HG03103 (cell line): Measurements from ENCODE around the gene CLSTN2.

Experiments used
- ATAC-seq: cut with Tn5 transposase; IDR thresholded peaks from one replicate; pipeline ENCODE4 v1.9.1; 2021; ENCODE audit warnings: low read depth; ENCODE audit not compliant: unreplicated experiment

The CLSTN2 gene

DNA sequence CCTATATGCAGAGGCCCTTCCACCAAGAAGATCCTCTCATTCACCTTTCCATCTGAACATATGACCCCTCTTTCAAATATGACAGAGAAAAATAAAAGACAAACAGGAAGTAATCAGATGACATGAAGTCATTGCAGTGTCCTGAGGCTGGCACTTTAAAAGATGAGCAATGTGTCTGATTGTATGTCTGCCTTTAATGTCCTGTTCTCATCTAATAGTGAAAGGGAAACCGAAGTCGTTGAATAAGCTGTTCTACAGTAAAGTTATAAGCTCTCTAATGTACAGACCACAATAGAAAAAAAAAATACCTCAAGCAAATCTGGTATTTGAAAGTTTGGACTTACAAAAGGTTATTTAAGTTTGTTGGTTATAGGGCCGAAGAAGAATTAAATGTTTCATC is 243.0 kb downstream of the CLSTN2 start:
- ATAC-seq, result no peak

DNA sequence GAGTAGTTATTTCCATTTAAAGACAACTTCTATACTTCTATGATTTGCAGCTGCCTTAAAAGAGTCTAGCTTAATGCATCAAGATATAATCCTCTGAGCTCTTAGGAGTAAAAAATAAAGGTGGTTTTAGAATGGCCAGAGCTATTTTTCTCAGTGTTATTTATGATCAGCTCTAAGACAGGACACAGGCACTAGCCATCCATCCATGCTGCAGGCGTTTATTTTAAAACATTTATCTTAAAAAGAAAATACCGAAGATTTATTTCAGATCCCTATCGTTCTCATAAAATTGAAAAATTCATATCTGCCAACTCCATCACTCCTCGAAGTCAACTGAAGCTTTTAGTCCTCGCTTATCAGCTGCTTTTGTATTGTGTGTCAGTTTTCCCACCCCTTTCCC is 243.5 kb downstream of the CLSTN2 start:
- ATAC-seq, result no peak

DNA sequence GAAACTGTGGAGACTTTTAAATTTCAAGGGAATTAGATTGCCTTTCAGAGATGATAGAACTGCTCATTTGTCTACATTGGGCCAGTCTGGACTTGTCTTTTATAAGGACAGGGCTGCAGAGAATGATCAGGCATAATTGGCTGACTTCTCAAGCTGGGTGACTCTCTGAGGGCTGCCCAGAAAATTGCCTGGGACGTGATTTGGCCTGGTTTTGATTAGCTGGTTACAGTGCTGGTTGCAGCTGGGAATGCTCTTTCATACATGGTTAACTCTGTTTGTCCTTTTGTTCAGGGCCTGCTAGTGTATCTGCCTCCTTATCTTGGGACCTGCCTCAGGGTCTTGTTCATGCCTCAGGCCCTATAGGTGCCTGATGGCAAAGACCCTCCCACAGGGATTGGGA is 245.6 kb downstream of the CLSTN2 start:
- no peak for ATAC-seq

DNA sequence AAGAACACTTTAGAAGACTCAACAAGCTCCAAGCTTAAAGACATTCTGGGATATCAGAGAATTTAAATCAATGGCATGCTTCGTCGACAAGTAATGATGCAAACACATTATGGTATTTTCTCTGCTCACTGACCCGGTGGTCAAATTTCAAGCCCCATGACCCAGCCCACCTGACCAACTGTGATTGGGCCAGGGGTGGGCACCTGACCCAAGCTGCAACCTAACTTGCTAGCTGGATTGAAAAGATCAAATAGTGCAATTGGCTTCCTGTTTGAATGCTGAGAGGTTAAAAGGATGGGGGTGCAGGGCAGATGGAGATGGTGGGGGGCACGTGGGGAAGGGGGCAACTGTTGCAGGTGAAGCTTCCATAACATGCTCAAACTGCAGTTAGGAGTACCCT is 250.4 kb downstream of the CLSTN2 start:
- no peak for ATAC-seq

DNA sequence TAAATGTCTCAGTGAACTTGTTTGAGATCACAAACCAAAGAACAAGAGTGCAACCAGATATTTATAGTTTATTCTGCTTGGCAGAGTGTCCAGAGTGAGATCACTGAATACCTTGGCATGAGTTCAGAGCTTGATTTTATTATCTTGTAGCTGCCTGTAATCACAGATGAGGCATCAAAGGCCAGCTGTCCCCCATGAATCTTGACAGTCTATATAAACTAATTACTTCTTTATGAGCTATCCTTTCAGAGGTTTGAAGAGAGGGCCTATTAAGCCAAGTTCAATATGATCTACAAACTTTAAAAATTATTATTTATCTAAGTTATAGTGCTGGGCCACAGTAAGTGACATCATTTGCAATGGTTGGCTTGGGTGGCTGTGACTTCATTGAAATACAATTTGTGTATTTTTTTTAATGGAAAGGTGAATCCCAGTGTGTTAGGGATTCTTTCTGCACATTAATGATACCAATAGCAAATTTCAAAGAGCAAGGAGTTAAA is 251.5 kb downstream of the CLSTN2 start:
- ATAC-seq, result no peak

DNA sequence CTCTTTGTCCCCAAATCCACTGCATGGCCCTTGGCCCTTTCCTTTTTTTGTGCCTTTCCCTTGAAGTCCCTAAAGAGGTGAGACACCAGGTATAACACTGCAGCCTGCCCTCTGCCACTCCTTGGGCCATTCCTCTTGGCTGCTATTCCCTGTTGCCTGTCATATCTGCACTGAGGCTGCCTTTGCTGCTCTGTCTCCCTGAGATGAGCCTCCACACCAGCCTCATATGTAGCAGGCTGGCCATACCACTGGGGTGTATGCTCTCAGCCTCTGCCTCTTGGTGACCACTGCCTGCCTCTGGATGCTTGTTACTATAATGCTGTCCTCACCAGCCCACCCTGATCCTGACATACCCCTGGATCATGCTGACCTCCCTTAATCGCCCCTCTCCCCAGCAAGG is 252.0 kb downstream of the CLSTN2 start:
- ATAC-seq, result no peak

DNA sequence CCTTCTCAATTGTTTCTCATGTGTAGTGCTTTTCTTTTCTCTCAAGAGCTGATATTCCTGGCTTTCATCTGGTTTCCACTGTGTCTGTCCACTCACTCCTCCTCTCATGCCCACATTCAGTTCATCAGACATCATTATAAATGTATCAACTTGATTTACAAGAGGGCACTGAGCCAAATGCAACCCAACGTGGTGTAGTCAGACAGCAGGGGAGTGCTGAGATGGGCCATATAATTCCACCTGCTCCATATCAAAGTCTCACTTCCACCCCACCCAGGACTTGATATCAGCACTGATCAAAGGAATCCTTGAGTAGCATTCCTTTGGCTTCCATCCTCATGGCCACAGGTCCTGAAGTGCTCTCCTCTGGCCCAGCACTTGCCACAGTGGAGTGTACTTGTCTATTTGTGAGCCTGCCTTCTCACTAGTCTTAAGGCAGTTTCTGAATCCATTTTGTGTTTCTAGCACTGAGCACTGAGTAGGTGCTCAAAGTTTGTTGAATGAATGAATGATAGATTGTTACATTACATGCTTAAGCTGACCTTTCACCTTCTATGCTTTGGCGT is 252.8 kb downstream of the CLSTN2 start:
- ATAC-seq, result no peak

DNA sequence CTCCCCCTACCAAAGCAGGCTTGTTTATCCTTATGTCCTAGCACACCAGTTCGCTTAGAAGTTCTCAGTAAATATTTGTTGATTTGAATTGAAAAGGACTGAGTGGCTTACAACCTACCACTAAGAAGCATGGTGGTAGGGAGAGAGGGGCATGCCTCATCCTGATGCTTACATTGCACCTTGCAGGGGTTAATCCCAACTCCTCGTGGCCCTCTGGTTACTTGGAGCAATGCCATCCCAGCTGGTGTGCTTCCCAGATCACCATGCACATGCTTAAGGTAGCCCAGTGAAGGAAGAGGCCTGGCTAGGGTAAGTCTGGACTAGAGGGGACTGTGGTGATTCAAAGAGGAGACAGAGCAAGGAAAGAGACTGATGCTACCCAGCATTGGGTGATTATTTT is 253.3 kb downstream of the CLSTN2 start:
- no peak for ATAC-seq

DNA sequence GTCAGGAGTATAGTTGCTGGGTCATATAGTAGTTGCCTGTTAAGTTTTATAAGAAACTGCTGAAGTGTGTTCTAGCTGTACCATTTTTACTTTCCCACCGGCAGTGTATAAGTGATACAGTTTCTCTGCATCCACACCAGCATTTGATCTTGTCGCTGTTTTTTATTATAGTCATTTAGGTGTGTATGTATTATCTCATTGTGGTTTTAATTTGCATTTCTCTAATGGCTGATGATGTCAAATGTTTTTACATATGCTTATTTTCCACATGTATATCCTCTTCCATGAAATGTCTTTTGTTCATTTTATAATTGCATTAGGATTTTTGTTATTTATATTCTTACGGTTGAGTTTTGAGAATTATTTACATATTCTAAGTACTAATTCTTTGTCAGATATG is 254.3 kb downstream of the CLSTN2 start:
- no peak for ATAC-seq

DNA sequence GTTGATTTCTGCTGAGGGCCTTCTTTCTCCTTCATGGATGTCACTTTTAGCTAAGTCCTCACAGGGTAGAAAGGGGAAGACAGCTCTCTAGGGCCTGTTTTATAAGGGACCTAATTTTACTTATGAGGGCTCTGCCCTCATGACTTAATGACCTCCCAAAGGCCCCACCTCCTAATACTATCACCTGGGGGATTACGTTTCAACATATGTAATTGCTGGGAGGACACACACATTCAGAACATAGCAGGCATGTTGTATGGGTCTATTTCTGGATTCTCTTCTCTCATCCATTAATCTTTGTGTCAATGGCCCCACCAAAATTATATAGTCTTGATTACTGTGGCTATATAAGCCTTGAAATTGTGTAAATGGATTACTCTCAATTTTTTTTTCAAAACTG is 255.0 kb downstream of the CLSTN2 start:
- no peak for ATAC-seq

DNA sequence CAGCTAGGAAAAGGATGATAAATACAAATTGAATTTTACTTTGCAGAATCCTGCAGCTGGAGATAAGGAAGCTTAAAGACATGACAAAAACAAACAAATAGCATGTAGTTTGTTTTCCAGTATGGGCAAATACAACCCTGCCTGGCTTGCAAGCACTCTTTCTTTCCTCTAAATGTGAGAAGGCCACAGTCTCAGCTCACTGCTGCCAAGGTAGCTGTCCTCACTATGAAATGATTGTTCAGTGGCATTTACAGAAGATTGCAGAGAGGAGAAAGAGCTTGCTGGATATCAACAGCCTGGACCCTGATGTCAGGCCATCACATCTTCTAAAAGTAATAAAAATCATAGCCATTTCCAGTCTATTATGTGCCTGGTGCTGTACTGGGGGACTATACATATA is 262.0 kb downstream of the CLSTN2 start:
- ATAC-seq, result no peak

DNA sequence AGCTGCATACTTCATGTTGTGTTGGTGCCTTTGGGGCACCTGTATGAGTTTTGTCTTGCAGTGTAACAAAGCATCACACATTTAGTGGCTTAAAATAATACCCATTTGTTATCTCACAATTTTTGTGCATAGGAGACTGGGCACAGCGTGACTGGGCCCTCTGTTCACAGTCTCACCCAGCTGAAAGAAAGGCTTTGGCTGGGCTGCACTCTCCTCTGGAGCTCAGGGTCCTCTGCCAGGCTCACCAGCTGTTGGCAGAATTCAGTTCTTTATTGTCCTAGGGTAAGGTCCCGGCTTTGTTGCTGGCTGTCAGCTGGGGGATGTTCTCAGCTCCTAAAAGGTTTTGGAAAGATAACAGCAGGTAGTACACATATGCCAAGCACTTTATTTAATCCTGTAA is 263.3 kb downstream of the CLSTN2 start:
- ATAC-seq, result no peak

DNA sequence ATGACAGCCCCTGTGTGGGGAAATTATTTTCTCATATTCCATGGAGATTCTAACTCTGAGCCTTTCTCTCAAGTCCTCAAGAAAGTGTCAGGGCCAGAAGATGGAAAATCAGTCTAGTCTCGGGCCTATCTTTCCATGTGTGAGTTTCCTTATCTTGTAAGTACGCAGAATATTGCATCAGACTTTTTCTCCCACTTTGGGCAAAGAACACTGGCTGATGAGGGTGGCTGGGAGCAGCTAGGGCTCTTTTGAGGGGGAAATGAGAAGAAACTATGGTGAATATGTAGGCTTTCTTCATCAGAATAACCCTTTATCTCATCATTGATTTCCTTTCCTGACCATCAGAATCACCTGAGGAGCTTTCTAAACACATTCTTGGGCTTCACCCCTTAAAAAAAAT is 264.0 kb downstream of the CLSTN2 start:
- no peak for ATAC-seq

DNA sequence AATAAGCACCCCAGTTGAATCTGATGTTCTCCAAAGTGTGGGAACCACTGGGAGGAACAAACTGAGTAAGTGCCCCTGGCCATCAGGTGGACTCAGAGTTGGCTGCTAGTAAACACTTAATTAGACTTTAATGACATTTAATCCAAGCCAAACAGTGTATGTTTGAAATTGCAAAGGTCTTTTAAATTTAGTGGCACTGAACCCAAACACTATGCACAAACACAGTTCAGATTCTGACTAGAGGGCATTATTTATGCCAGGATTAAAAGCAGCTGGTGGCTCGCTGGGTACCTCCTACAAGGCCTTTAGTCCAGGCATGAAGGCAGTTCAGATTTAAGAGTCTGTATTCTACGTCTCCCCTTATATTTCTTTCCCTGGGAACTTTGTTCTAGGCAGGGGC is 264.8 kb downstream of the CLSTN2 start:
- no peak for ATAC-seq

DNA sequence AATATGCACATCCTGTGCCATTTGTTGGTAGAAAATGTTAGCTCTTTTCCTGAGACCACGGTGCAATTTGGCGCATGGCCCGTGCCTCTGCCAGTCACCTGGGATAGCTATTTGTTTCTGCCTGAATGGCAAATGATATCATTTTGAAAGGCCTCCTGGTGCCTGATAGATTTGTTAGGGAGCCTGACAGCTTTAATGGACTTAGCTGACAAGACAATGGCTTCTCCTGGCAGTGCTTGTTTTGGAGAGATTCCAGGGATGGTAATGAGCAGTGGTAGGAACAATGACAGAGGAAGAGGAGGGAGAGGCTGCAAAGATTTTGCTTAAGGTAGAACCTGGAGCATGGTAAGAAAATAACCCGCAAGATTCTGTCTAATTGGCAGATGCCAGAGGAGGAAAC is 268.5 kb downstream of the CLSTN2 start:
- no peak for ATAC-seq

DNA sequence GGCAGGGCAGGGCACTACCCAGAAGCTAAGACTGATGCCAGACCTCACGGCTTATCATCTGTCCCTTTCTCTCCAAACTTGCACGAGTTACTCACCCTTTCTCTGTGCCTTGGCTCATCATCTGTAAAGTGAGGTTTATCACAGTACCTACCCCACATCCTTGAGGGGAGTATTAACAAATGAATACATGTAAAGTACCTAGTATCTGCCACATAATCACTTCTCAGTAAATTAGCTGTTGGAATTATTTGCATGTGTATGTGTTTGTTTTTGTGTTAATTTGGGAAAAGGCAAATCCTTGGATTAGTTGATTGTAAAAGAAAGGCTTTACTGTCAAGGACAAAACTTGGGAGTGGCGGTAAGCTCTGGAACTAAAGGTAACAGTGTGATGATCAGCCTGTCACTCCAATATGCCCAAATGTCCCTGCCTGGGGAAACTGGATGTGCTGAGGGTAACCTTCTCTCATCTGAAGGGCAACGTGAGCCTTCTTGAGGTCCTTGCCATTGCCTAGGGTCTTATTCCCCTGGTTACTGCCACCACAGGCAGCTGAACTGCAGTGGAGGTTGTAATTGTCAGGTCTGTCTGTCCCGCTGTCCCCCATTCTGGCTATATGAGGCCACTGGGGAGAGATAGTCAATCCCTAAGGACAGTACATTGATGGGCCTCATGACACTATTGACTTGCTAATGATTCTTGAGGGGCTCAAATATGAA is 269.4 kb downstream of the CLSTN2 start:
- no peak for ATAC-seq

DNA sequence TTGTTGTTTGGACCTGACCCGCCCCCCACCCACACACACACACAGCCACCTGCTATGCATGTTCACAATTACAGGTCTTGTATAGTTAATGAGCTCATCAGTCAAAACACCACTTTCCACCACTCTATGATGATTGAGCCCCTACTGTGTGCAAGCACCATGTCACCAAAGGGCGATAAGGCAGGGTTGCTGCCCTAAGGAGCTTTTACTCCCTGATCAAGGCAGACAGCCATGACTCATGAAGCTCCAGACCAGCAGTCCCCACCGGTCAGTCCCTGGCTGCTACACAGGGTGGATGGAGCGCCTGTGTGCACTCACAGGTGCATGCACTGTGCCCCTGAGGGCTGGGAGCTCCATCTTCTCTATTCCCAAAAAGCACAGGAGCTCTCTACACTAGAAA is 270.6 kb downstream of the CLSTN2 start:
- no peak for ATAC-seq

DNA sequence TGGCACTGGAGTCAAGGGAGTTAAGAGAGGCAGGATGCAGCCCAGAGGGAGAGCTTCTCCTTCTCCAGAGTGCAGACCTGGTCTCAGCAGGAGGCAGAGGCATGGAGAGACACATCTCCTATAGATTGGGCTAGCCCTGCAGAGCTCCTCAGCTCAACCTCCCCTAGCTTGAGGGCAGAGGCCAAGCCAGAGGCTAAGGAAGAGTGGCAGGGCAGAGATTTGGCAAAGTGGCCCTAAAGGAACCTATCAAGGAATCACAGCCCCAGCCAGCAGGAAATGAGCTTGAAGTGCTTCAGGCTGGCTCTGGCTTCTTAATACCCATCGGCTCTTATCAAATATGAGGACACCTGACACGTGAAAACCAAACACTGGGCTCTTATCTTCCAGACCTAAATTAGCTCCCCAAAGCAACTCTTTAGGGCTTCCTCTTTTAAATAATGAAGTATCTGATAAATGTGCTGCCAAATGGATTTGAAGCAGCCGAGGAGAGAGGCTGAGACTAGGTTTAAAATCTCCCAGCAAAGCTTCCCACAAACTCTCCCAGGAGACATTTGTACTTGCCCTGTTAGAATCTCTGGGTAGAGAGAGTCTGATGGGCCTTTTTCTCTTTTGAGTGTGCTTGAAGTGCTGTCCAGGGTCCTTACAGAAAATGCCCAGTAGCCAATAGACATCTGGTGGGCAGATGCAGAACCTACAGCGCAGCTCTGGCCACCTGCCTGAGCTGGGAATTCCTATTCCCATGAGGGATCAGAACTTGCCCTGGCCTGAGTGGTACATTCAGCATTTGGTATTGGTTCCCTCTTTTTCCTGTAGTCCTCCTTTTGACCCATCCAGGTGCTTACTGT is 271.4 kb downstream of the CLSTN2 start:
- ATAC-seq, result no peak

DNA sequence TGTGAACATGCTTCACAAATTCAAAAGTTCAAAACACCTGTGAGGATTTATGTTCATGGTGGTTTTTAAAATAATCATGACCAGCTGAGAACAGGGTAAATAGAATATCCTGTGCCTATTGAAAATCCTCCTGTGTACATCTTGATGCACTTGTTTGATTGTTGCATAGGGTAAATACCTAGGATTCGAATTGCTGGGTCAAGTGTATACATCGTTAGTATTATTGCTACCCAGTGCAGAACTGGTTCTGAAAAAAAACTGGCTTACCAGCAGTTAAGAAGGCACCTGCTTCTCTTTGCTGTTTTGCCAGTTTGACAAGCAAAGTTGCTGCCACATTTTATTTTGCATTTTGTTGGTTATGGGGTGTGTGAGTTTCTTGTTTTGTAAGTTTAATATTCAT is 272.6 kb downstream of the CLSTN2 start:
- ATAC-seq, result no peak

DNA sequence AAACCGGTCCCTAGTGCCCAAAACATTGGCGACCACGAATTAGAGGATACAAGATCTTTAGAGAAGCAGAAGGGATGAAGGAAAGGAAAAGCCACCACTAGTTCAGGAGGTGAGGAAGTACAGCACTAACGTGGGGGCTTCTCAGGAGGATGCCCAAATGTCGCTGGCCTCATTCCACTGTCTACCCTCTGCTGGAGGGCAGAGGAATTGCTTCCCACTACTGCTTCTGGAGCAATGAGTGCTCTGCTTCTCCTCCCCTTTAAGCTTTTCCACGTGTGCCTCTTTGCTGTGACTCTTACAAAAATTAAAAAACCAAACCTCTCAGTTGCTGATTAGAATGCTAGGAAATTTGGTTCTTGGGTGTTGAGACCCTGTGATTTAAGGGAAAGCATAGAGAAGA is 281.3 kb downstream of the CLSTN2 start:
- no peak for ATAC-seq

DNA sequence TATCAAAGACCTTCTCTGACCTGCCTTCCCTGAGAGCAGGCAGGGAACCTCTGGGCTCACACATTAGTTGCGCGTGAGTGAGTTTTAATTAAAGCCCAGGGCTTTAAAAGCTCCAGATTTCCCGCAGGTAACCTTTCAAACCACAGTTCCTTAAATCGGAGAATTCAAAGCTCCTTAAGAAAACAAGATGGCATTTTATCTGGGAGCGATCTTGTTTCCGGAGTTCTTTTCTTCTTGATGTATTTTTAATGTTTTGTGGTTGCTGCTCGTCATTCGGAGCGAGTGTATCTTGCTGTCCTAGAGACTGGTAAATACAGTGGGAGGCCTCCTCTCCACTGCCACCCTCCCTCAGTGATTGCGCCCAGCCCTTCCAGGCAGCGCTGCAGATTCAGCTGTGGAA is 284.3 kb downstream of the CLSTN2 start:
- ATAC-seq, result no peak
